Trophoblast cell (in vitro differentiated cells and primary cell): Measurements from ENCODE around the gene FKTN.

ENCODE experiments used
- DNase-seq, 2 donors: peaks; one replicate each; pipeline ENCODE4 v3.0.0-alpha.2; 2016
- H2AFZ ChIP-seq: 2 replicates; pipeline ENCODE4 v1.6.1; 2013; ENCODE audit warnings: low read length, moderate library complexity, mild to moderate bottlenecking; ENCODE audit not compliant: insufficient read depth, poor library complexity
- H2AK5ac ChIP-seq: 2 replicates; pipeline ENCODE4 v1.6.1; 2013; ENCODE audit warnings: mild to moderate bottlenecking, low read length
- H2BK120ac ChIP-seq: 2 replicates; pipeline ENCODE4 v1.6.1; 2013; ENCODE audit warnings: low read length, mild to moderate bottlenecking, moderate library complexity; ENCODE audit not compliant: insufficient read depth, poor library complexity
- H2BK12ac ChIP-seq: 2 replicates; pipeline ENCODE4 v1.6.1; 2013; ENCODE audit warnings: mild to moderate bottlenecking, low read length, moderate library complexity
- H2BK5ac ChIP-seq: 2 replicates; pipeline ENCODE4 v1.6.1; 2013; ENCODE audit warnings: low read length, low read depth, moderate library complexity, mild to moderate bottlenecking; ENCODE audit not compliant: poor library complexity
- H3K14ac ChIP-seq: 2 replicates; pipeline ENCODE4 v1.6.1; 2013; ENCODE audit warnings: mild to moderate bottlenecking, low read length
- H3K18ac ChIP-seq: 2 replicates; pipeline ENCODE4 v1.6.1; 2013; ENCODE audit warnings: mild to moderate bottlenecking, low read length
- H3K23ac ChIP-seq: 2 replicates; pipeline ENCODE4 v1.6.1; 2013; ENCODE audit warnings: low read length
- H3K27ac ChIP-seq: 2 replicates; pipeline ENCODE4 v1.5.1; 2013; ENCODE audit warnings: low read depth, mild to moderate bottlenecking, inconsistent platforms, low read length, moderate library complexity
- H3K27me3 ChIP-seq: 2 replicates; pipeline ENCODE4 v1.6.1; 2013; ENCODE audit warnings: inconsistent platforms, mild to moderate bottlenecking, low read length, moderate library complexity; ENCODE audit not compliant: insufficient read depth
- H3K36me3 ChIP-seq, 2 experiments: 1 replicate in 1 of 2; 2 replicates in 1 of 2; pipeline ENCODE4 v1.6.1; 2013; ENCODE audit warnings: low read length in 2 of 2, mild to moderate bottlenecking in 2 of 2, moderate library complexity in 1 of 2; ENCODE audit not compliant: insufficient read depth in 2 of 2, control insufficient read depth in 1 of 2
- H3K4ac ChIP-seq: 2 replicates; pipeline ENCODE4 v1.6.1; 2013; ENCODE audit warnings: low read depth, mild to moderate bottlenecking, low read length, moderate library complexity
- H3K4me1 ChIP-seq, 2 experiments: 1 replicate in 1 of 2; 2 replicates in 1 of 2; pipeline ENCODE4 v1.6.1; 2013; ENCODE audit warnings: low read length in 2 of 2, mild to moderate bottlenecking in 2 of 2, moderate library complexity in 1 of 2; ENCODE audit not compliant: insufficient read depth in 2 of 2, control insufficient read depth in 1 of 2
- H3K4me2 ChIP-seq: 2 replicates; pipeline ENCODE4 v1.6.1; 2013; ENCODE audit warnings: inconsistent platforms, mild to moderate bottlenecking, low read length, moderate library complexity
- H3K4me3 ChIP-seq: 2 replicates; pipeline ENCODE4 v1.5.1; 2013; ENCODE audit warnings: mild to moderate bottlenecking, low read depth, low read length, inconsistent platforms
- H3K79me1 ChIP-seq: one replicate; pipeline ENCODE4 v1.6.1; 2013; ENCODE audit warnings: low read length
- H3K79me2 ChIP-seq: 2 replicates; pipeline ENCODE4 v1.6.1; 2013; ENCODE audit warnings: low read length, mild to moderate bottlenecking; ENCODE audit not compliant: control insufficient read depth, insufficient read depth, poor library complexity
- H3K9ac ChIP-seq: 2 replicates; pipeline ENCODE4 v1.6.1; 2013; ENCODE audit warnings: mild to moderate bottlenecking, low read length
- H3K9me3 ChIP-seq: 2 replicates; pipeline ENCODE4 v1.6.1; 2013; ENCODE audit warnings: low read depth, mild to moderate bottlenecking, control low read depth, inconsistent platforms, low read length; ENCODE audit not compliant: insufficient read depth
- H4K12ac ChIP-seq: 2 replicates; pipeline ENCODE4 v1.6.1; 2013; ENCODE audit warnings: low read depth, mild to moderate bottlenecking, low read length, moderate library complexity
- H4K8ac ChIP-seq: 2 replicates; pipeline ENCODE4 v1.6.1; 2013; ENCODE audit warnings: low read depth, mild to moderate bottlenecking, low read length, moderate library complexity
- H4K91ac ChIP-seq: one replicate; pipeline ENCODE4 v1.6.1; 2013; ENCODE audit warnings: low read depth, mild to moderate bottlenecking, low read length, moderate library complexity
- WGBS: extraction: QIAGEN DNeasy Blood & Tissue Kit; methylation state at CpG from one replicate; pipeline ENCODE4 v1.1.7; 2013; ENCODE audit warnings: missing lambda C conversion rate; ENCODE audit not compliant: insufficient read length, insufficient coverage; ENCODE audit errors: extremely low coverage; 5-methylcytosine and 5-hydroxymethylcytosine counted together

The FKTN gene

GRCh38 chr9:105639936-105640335 is 82.0 kb downstream of the FKTN start:
- Histone ChIP-seq H2BK120ac (no peak overlapping the region), H3K9me3 (no peaks in the 10 kb centered on the region), H4K12ac (no peak overlapping the region), H2BK12ac (no peak overlapping the region), H4K8ac (no peak overlapping the region), H2AK5ac (no peak overlapping the region), H3K36me3 (no peaks in the 10 kb centered on the region), H3K4me3 (no peak overlapping the region), H3K4me1 (no peaks in the 10 kb centered on the region), H3K23ac (no peak overlapping the region), H3K27ac (no peak overlapping the region), H3K9ac (no peak overlapping the region), H2BK5ac (no peak overlapping the region), H3K79me1 (no peaks in the 10 kb centered on the region), H3K4ac (no peak overlapping the region), H3K14ac (no peak overlapping the region), H4K91ac (no peak overlapping the region), H3K27me3 (no peaks in the 10 kb centered on the region), H3K18ac (no peak overlapping the region), H2AFZ (no peak overlapping the region), H3K79me2 (no peaks in the 10 kb centered on the region), H3K4me2 (no peak overlapping the region)
- no peak for DNase-seq

GRCh38 chr9:105643795-105644194 is 85.9 kb downstream of the FKTN start:
- H3K27me3 ChIP-seq, result no peaks in the 10 kb centered on the region
- H3K79me2 ChIP-seq, result no peaks in the 10 kb centered on the region
- H2AFZ ChIP-seq, result no peak overlapping the region
- H3K14ac ChIP-seq, result no peak overlapping the region
- no peak overlapping the region for H2BK12ac ChIP-seq
- no peak overlapping the region for H2BK5ac ChIP-seq
- no peak overlapping the region for H3K23ac ChIP-seq
- no peaks in the 10 kb centered on the region for H3K4me1 ChIP-seq
- H2BK120ac ChIP-seq, result no peak overlapping the region
- H4K8ac ChIP-seq, result no peak overlapping the region
- no peak overlapping the region for H2AK5ac ChIP-seq
- H3K4me3 ChIP-seq, result no peak overlapping the region
- H3K4me2 ChIP-seq, result no peak overlapping the region
- H4K12ac ChIP-seq, result no peak overlapping the region
- no peak overlapping the region for H3K9ac ChIP-seq
- H3K36me3 ChIP-seq, result no peaks in the 10 kb centered on the region
- no peaks in the 10 kb centered on the region for H3K79me1 ChIP-seq
- no peaks in the 10 kb centered on the region for H3K9me3 ChIP-seq
- H4K91ac ChIP-seq, result no peak overlapping the region
- H3K27ac ChIP-seq, result no peak overlapping the region
- H3K4ac ChIP-seq, result no peak overlapping the region
- no peak overlapping the region for H3K18ac ChIP-seq
- DNase-seq, result no peak

GRCh38 chr9:105646879-105647594 is 89.1 kb downstream of the FKTN start:
- no peak overlapping the region for H3K4ac ChIP-seq
- H3K27me3 ChIP-seq, result no peaks in the 10 kb centered on the region
- no peaks in the 10 kb centered on the region for H3K4me1 ChIP-seq
- no peak overlapping the region for H2BK12ac ChIP-seq
- H2AK5ac ChIP-seq, result no peak overlapping the region
- no peak overlapping the region for H4K8ac ChIP-seq
- H3K4me2 ChIP-seq, result no peak overlapping the region
- H2BK120ac ChIP-seq, result no peak overlapping the region
- no peak overlapping the region for H2AFZ ChIP-seq
- no peaks in the 10 kb centered on the region for H3K79me2 ChIP-seq
- H2BK5ac ChIP-seq, result no peak overlapping the region
- no peaks in the 10 kb centered on the region for H3K79me1 ChIP-seq
- no peak for DNase-seq
- H3K36me3 ChIP-seq, result no peaks in the 10 kb centered on the region
- no peak overlapping the region for H3K23ac ChIP-seq
- H3K18ac ChIP-seq, result no peak overlapping the region
- H3K4me3 ChIP-seq, result no peak overlapping the region
- H3K27ac ChIP-seq, result no peak overlapping the region
- H3K9me3 ChIP-seq, result no peaks in the 10 kb centered on the region
- no peak overlapping the region for H3K14ac ChIP-seq
- H4K12ac ChIP-seq, result no peak overlapping the region
- H4K91ac ChIP-seq, result no peak overlapping the region
- WGBS, result no CpG with 5 or more reads among the region's 7 CpGs
- no peak overlapping the region for H3K9ac ChIP-seq

GRCh38 chr9:105647595-105648349 is 89.8 kb downstream of the FKTN start:
- Histone ChIP-seq H3K4ac (no peak overlapping the region), H2BK120ac (no peak overlapping the region), H3K79me1 (no peaks in the 10 kb centered on the region), H3K36me3 (no peaks in the 10 kb centered on the region), H3K23ac (no peak overlapping the region), H2AK5ac (no peak overlapping the region), H3K18ac (no peak overlapping the region), H4K12ac (no peak overlapping the region), H2BK5ac (no peak overlapping the region), H3K9me3 (no peaks in the 10 kb centered on the region), H3K4me2 (no peak overlapping the region), H3K79me2 (no peaks in the 10 kb centered on the region), H3K27ac (no peak overlapping the region), H3K14ac (no peak overlapping the region), H3K27me3 (no peaks in the 10 kb centered on the region), H3K4me1 (no peaks in the 10 kb centered on the region), H3K4me3 (no peak overlapping the region), H2BK12ac (no peak overlapping the region), H4K8ac (no peak overlapping the region), H4K91ac (no peak overlapping the region), H3K9ac (no peak overlapping the region), H2AFZ (no peak overlapping the region)
- no CpG with 5 or more reads among the region's 12 CpGs for WGBS
- DNase-seq, result no peak
